Neural progenitor cell (in vitro differentiated cells): ENCODE data around the gene TSPAN15.

ENCODE experiments used
- EZH2phosphoT487 ChIP-seq: fragments of 200-600 bp; sonication (generic); IDR thresholded peaks from 2 replicates; pipeline ENCODE4 v1.6.1; 2017; ENCODE audit warnings: antibody characterized with exemption
- TF ChIP-seq, protein P1 (sequence below): fragments of 200-600 bp; sonication (generic); IDR thresholded peaks from 2 replicates; pipeline ENCODE4 v1.5.1; 2017; ENCODE audit warnings: antibody characterized with exemption, mild to moderate bottlenecking

DNA sequence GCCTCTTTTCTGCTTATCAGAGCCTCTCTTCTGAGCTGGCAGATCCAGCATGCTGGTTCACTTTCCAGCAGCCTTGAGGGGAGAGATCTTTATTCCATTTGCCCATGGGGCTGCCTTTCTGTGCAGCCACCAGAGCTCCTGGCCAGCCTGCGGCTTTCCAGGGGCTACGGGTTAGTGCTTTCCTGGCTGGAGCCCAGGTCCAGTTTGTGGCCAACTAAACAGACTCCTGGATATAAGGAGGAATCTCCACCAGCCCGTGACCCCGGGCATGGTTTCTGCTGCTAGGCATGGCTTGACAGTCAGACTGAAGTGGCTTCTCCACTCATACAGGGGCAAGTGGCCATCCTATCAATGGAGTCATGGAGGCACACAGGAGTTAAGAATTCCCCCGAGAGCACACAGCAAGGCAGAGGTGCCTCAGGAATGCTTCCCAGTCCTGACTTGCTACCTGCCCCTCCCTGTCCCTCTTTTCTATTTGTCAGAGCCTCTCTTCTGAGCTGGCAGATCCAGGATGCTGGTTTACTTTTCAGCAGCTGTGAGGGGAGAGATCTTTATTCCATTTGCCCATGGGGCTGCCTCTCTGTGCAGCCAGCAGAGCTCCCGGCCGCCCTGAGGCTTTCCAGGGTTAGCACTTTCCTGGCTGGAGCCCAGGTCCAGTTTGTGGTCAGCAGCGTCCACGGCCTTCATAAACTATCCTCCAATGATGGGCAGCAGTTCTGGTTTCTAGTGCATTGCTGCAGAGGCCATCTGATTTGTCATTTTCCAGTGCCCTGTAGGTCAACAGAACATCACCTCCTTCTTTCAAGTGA is 35.9 kb downstream of the TSPAN15 start:
- TF ChIP-seq, protein P1, sequence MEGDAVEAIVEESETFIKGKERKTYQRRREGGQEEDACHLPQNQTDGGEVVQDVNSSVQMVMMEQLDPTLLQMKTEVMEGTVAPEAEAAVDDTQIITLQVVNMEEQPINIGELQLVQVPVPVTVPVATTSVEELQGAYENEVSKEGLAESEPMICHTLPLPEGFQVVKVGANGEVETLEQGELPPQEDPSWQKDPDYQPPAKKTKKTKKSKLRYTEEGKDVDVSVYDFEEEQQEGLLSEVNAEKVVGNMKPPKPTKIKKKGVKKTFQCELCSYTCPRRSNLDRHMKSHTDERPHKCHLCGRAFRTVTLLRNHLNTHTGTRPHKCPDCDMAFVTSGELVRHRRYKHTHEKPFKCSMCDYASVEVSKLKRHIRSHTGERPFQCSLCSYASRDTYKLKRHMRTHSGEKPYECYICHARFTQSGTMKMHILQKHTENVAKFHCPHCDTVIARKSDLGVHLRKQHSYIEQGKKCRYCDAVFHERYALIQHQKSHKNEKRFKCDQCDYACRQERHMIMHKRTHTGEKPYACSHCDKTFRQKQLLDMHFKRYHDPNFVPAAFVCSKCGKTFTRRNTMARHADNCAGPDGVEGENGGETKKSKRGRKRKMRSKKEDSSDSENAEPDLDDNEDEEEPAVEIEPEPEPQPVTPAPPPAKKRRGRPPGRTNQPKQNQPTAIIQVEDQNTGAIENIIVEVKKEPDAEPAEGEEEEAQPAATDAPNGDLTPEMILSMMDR, result no peak
- TF ChIP-seq EZH2phosphoT487, result no peak
